Measurements from ENCODE around the gene RRAS2. TPM values are rescaled to one million over a fixed set of nuclear protein-coding genes. Genes with fewer than 3 reads are reported as not detected.

Gene RRAS2
- total RNA-seq, 1 experiment from 2014 or later, result 158 TPM

DNA sequence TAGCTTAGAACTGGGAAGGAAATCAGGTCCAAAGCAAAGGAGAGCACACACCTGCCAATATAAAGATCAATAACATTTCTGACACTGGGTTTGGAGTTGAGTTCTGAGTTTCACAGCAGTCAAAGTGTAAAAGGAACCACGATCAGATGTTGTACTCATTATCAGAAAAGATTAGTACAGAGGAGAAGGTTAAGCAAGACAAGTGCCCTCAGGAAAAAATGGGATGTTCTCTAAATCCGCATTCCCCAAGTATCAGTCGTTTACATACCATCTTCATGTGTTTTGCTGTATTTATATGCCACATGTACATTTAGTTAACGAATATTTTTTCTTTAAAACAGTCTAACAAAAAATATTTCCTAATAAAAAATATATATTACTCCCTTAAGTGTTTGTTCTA is 23.0 kb upstream of the RRAS2 start:
- Histone ChIP-seq H2BK20ac (ENCODE audit: low read depth, low read length, poor library complexity, severe bottlenecking) (no peak overlapping the region), H4K8ac (replicated peaks; ENCODE audit: insufficient read length, low read depth, low read length) (no peak overlapping the region), H3K56ac (ENCODE audit: insufficient read length, low read depth, low read length) (no peak overlapping the region), H2BK12ac (ENCODE audit: insufficient read length, low read depth, low read length) (no peak overlapping the region), H3K27me3 (ENCODE audit: insufficient read depth, low read length) (no peaks in the 10 kb centered on the region; the same call in 1 of the 2 replicates), H3K4me2 (ENCODE audit: insufficient read depth, insufficient read length, low read length) (no peak overlapping the region), H2BK5ac (ENCODE audit: insufficient read length, low read length) (no peak overlapping the region), H2BK120ac (ENCODE audit: low read depth, low read length, poor library complexity, severe bottlenecking) (no peak overlapping the region), H3K9me3 (ENCODE audit: control insufficient read depth, low read depth, low read length) (no peaks in the 10 kb centered on the region), H3K27ac (ENCODE audit: insufficient read length, low read depth, low read length) (no peak overlapping the region), H2AFZ (ENCODE audit: low read length) (no peak overlapping the region), H3K79me1 (ENCODE audit: insufficient read depth, low read depth, low read length, poor library complexity, severe bottlenecking) (no peaks in the 10 kb centered on the region), H3K4me1 (ENCODE audit: insufficient read depth, low read length) (peaks cover 2% of the 10 kb centered on the region; the same call in 1 of the 2 replicates), H3K14ac (ENCODE audit: insufficient read depth, low read length) (no peak overlapping the region), H3K18ac (ENCODE audit: insufficient read length, low read depth, low read length) (no peak overlapping the region), H2AK5ac (ENCODE audit: insufficient read length, low read length) (no peak overlapping the region), H2BK15ac (ENCODE audit: low read depth, low read length) (no peak overlapping the region), H3K9ac (ENCODE audit: extremely low read depth, insufficient read length, low read length) (no peak overlapping the region), H4K91ac (ENCODE audit: insufficient read length, low read depth, low read length) (no peak overlapping the region), H4K20me1 (ENCODE audit: control insufficient read depth, insufficient read depth, insufficient read length) (no peaks in the 10 kb centered on the region), H3K23ac (ENCODE audit: insufficient read length, low read depth, low read length) (no peak overlapping the region), H3K23me2 (ENCODE audit: insufficient read length, low read depth, low read length, poor library complexity, severe bottlenecking) (peaks cover 6% of the 10 kb centered on the region), H3K4ac (ENCODE audit: low read depth, low read length) (no peak overlapping the region), H3T11ph (ENCODE audit: low read length) (no peak overlapping the region), H4K5ac (ENCODE audit: insufficient read length, low read depth, low read length) (no peak overlapping the region), H3K79me2 (ENCODE audit: insufficient read depth, low read length) (no peaks in the 10 kb centered on the region)
- 100% methylated on average over 1 of the region's 4 CpGs for WGBS (ENCODE audit: extremely low coverage, insufficient read length, low lambda C conversion rate)
- Mint-ChIP-seq H3K4me3 (peak overlapping the region in 1 of 2 experiments; percentile 72; a peak in 1 of 5 replicates), H3K4me1 (peaks cover 16 to 27% of the 10 kb centered on the region in 2 experiments), H3K9me3 (no peaks in the 10 kb centered on the region), H3K27ac (no peak overlapping the region), H3K36me3 (ENCODE audit: insufficient read depth in 1 of 3, low read depth in 3 of 3) (no peaks in the 10 kb centered on the region), H3K27me3 (ENCODE audit: low read depth) (peaks cover 47% of the 10 kb centered on the region)
- TF ChIP-seq CTCF (conservative IDR thresholded peaks at IDR 0.05), result no peak
- DNase-seq, result no peak

Measured in H9 (cell line).